Measurements from ENCODE around the gene ETFB.

The ETFB gene

DNA sequence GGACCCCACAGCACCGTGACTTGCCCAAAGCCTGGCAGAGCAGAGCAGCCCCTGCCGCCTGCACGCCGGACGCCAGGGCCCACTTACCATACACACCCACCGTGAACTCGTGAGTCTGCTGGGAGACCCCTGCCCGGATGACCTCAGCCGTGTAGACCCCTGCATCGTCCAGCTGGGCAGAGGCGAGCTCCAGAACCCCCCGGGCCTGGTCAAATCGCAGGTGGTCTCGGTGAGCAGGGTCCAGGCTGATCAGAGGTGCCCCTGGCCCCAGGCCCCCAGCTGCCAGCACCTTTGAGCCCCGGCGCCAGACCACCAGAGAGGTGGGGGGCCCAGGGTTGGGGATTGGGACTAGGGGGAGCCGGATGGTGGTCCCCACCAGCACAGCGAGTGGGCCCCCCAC, 25.1 kb downstream of the ETFB start:
- no peaks in the 10 kb centered on the region for H3K9me3 ChIP-seq (ENCODE audit: control insufficient read depth in 5 of 5, low read length in 5 of 5)
- H3K4me1 ChIP-seq (ENCODE audit: control insufficient read depth in 5 of 5, insufficient read depth in 5 of 5, low read length in 5 of 5): peaks cover 1 to 21% (median 18%) of the 10 kb centered on the region in 5 donors
- H3K4me3 ChIP-seq (ENCODE audit: low read depth in 1 of 5, low read length in 5 of 5): no peak overlapping the region
- no peak overlapping the region for H3K27ac ChIP-seq (ENCODE audit: low read depth, low read length)
- H3K36me3 ChIP-seq (ENCODE audit: control insufficient read depth in 5 of 5, insufficient read depth in 5 of 5, low read length in 5 of 5): peaks cover under 1 to 17% (median 15%) of the 10 kb centered on the region in 5 donors
- no peaks in the 10 kb centered on the region for H3K27me3 ChIP-seq (ENCODE audit: control insufficient read depth in 5 of 5, insufficient read depth in 4 of 5, low read length in 5 of 5)
- H3K9ac ChIP-seq (ENCODE audit: low read length in 5 of 5): no peak overlapping the region

GRCh38 chr19:51339687-51340656, 26.2 kb downstream of the ETFB start:
- H3K9ac ChIP-seq (ENCODE audit: low read length in 5 of 5): peak overlapping the region in 3 of 5 donors; percentile 39 to 62 (median 53)
- no peaks in the 10 kb centered on the region for H3K9me3 ChIP-seq (ENCODE audit: control insufficient read depth in 5 of 5, low read length in 5 of 5)
- H3K36me3 ChIP-seq (ENCODE audit: control insufficient read depth in 5 of 5, insufficient read depth in 5 of 5, low read length in 5 of 5): peaks cover 0 to 6% (median 4%) of the 10 kb centered on the region in 5 donors
- H3K4me1 ChIP-seq (ENCODE audit: control insufficient read depth in 5 of 5, insufficient read depth in 5 of 5, low read length in 5 of 5): peaks cover 1 to 21% (median 18%) of the 10 kb centered on the region in 5 donors
- no peak overlapping the region for H3K27ac ChIP-seq (ENCODE audit: low read depth, low read length)
- no peaks in the 10 kb centered on the region for H3K27me3 ChIP-seq (ENCODE audit: control insufficient read depth in 5 of 5, insufficient read depth in 4 of 5, low read length in 5 of 5)
- H3K4me3 ChIP-seq (ENCODE audit: low read depth in 1 of 5, low read length in 5 of 5): peak overlapping the region; percentile 67 to 69 (median 68)

DNA sequence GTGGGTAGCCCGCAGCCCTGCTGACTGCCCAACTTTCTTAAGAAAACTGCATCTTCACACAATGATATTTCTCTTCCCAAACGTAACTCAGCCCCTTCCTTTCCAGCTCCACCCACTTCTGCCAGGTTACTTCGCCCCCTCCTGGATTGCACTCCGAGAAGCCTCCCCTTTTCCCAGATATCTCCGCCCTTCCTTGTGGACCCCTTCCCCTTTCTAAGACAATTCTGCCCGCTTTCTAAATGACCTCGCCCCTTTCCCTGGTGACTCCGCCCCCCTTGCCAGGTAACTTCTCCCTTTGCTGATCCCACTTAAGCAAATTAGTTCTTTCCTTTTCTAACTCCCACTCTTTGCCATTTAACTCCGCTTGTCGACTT, 26.9 kb downstream of the ETFB start:
- H3K4me3 ChIP-seq (ENCODE audit: low read depth in 1 of 5, low read length in 5 of 5): peak overlapping the region; percentile 67 to 69 (median 68)
- H3K4me1 ChIP-seq (ENCODE audit: control insufficient read depth in 5 of 5, insufficient read depth in 5 of 5, low read length in 5 of 5): peaks cover 1 to 21% (median 18%) of the 10 kb centered on the region in 5 donors
- no peaks in the 10 kb centered on the region for H3K36me3 ChIP-seq (ENCODE audit: control insufficient read depth in 5 of 5, insufficient read depth in 5 of 5, low read length in 5 of 5)
- no peaks in the 10 kb centered on the region for H3K9me3 ChIP-seq (ENCODE audit: control insufficient read depth in 5 of 5, low read length in 5 of 5)
- H3K27ac ChIP-seq (ENCODE audit: low read depth, low read length): peak overlapping the region; percentile 23
- no peaks in the 10 kb centered on the region for H3K27me3 ChIP-seq (ENCODE audit: control insufficient read depth in 5 of 5, insufficient read depth in 4 of 5, low read length in 5 of 5)
- peak overlapping the region in 1 of 5 donors; percentile 35 for H3K9ac ChIP-seq (ENCODE audit: low read length in 5 of 5)

- Histone ChIP-seq H3K9ac (ENCODE audit: low read length in 5 of 5) (peak overlapping the region in 1 of 5 donors; percentile 59), H3K27me3 (ENCODE audit: control insufficient read depth in 5 of 5, insufficient read depth in 4 of 5, low read length in 5 of 5) (no peaks in the 10 kb centered on the region), H3K27ac (ENCODE audit: low read depth, low read length) (peak overlapping the region; percentile 23), H3K9me3 (ENCODE audit: control insufficient read depth in 5 of 5, low read length in 5 of 5) (no peaks in the 10 kb centered on the region), H3K36me3 (ENCODE audit: control insufficient read depth in 5 of 5, insufficient read depth in 5 of 5, low read length in 5 of 5) (no peaks in the 10 kb centered on the region), H3K4me3 (ENCODE audit: low read depth in 1 of 5, low read length in 5 of 5) (peak overlapping the region; percentile 67 to 69 (median 68)), H3K4me1 (ENCODE audit: control insufficient read depth in 5 of 5, insufficient read depth in 5 of 5, low read length in 5 of 5) (peaks cover 1 to 21% (median 18%) of the 10 kb centered on the region in 5 donors)
These were observed 27.4 kb downstream of the ETFB start for GRCh38 chr19:51338563-51339312.

- Histone ChIP-seq H3K36me3 (ENCODE audit: control insufficient read depth in 5 of 5, insufficient read depth in 5 of 5, low read length in 5 of 5) (no peaks in the 10 kb centered on the region), H3K27ac (ENCODE audit: low read depth, low read length) (no peak overlapping the region), H3K4me3 (ENCODE audit: low read depth in 1 of 5, low read length in 5 of 5) (no peak overlapping the region), H3K4me1 (ENCODE audit: control insufficient read depth in 5 of 5, insufficient read depth in 5 of 5, low read length in 5 of 5) (peaks cover 1 to 21% (median 18%) of the 10 kb centered on the region in 5 donors), H3K9me3 (ENCODE audit: control insufficient read depth in 5 of 5, low read length in 5 of 5) (no peaks in the 10 kb centered on the region), H3K9ac (ENCODE audit: low read length in 5 of 5) (no peak overlapping the region), H3K27me3 (ENCODE audit: control insufficient read depth in 5 of 5, insufficient read depth in 4 of 5, low read length in 5 of 5) (no peaks in the 10 kb centered on the region)
These were observed 28.2 kb downstream of the ETFB start for GRCh38 chr19:51337861-51338562.

DNA sequence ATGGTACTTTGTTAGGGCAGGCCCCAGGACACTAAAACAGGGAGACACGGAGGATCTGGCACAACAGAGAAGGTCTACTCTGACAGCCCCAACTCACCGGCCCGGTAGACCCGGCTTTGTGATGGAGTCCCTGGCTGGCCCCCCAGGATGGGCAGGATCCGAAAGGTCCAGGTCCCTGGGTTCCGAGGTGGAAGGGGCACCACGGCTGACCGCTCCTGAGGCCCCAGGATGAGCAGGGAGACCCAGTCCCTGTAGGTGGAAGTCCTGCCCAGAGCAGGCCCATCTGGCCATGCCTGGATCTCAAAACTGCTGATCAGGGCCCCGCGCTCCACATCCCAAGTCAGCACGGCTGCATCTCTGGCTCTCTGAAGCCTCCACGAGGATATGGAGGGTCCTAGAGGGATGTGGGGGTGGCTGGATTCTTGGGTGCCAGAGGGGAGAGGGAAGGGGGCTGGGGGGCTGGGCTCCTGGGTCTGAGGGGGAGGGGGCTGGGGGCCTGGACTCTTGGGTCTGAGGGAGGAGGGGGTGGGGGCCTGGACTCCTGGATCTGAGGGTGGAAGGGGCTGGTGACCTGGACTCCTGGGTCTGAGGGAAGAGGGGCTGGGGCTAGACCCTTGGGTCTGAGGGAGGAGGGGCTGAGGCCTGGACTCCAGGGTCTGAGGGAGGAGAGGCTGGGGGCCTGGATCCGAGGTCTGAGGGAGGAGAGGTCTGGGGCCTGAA, 28.9 kb downstream of the ETFB start:
- Histone ChIP-seq H3K4me1 (ENCODE audit: control insufficient read depth in 5 of 5, insufficient read depth in 5 of 5, low read length in 5 of 5) (peaks cover 1 to 21% (median 18%) of the 10 kb centered on the region in 5 donors), H3K36me3 (ENCODE audit: control insufficient read depth in 5 of 5, insufficient read depth in 5 of 5, low read length in 5 of 5) (peaks cover 0 to under 1% (median 0%) of the 10 kb centered on the region in 5 donors), H3K4me3 (ENCODE audit: low read depth in 1 of 5, low read length in 5 of 5) (no peak overlapping the region), H3K27me3 (ENCODE audit: control insufficient read depth in 5 of 5, insufficient read depth in 4 of 5, low read length in 5 of 5) (no peaks in the 10 kb centered on the region), H3K9ac (ENCODE audit: low read length in 5 of 5) (no peak overlapping the region), H3K27ac (ENCODE audit: low read depth, low read length) (no peak overlapping the region), H3K9me3 (ENCODE audit: control insufficient read depth in 5 of 5, low read length in 5 of 5) (no peaks in the 10 kb centered on the region)

DNA sequence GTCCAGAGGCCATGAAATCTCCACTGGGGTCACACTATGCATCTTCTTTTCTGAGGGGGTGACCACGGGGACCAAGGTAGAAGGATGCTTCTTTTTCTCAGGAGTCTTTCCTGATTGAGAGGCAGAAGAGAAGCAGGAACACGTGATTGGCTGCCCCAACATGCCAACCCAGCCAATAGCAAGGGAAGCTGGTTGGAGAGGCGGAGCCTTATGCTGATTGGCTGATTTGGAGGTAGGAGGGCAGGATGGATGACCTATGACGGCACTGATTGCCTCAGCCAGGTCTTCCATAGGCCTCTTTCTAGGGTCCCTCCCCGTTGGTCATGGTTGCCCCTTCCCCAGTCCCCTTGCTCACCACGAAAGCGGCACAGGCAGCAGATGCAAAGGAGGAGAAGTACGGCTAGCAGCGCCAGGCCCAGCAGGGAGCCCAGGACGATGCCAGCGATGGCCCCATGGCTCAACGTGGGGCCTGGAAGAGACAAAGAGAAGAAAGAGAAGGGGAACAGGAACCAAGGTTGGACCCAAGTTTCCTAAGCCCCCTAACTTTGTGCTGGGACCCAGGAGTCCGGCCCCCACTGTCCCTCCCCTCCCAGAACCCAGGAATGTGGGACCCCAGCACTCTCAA, 32.2 kb downstream of the ETFB start:
- H3K27me3 ChIP-seq (ENCODE audit: control insufficient read depth in 5 of 5, insufficient read depth in 4 of 5, low read length in 5 of 5): peaks cover 0 to 9% (median 4%) of the 10 kb centered on the region in 5 donors
- H3K36me3 ChIP-seq (ENCODE audit: control insufficient read depth in 5 of 5, insufficient read depth in 5 of 5, low read length in 5 of 5): peaks cover 0 to 4% (median 3%) of the 10 kb centered on the region in 5 donors
- no peak overlapping the region for H3K9ac ChIP-seq (ENCODE audit: low read length in 5 of 5)
- no peak overlapping the region for H3K4me3 ChIP-seq (ENCODE audit: low read depth in 1 of 5, low read length in 5 of 5)
- no peak overlapping the region for H3K27ac ChIP-seq (ENCODE audit: low read depth, low read length)
- H3K4me1 ChIP-seq (ENCODE audit: control insufficient read depth in 5 of 5, insufficient read depth in 5 of 5, low read length in 5 of 5): peaks cover 0 to 6% (median 6%) of the 10 kb centered on the region in 5 donors
- H3K9me3 ChIP-seq (ENCODE audit: control insufficient read depth in 5 of 5, low read length in 5 of 5): peaks cover 0 to 4% (median 0%) of the 10 kb centered on the region in 5 donors

- peaks cover 0 to 4% (median 0%) of the 10 kb centered on the region in 5 donors for H3K9me3 ChIP-seq (ENCODE audit: control insufficient read depth in 5 of 5, low read length in 5 of 5)
- H3K27ac ChIP-seq (ENCODE audit: low read depth, low read length): no peak overlapping the region
- peaks cover 0 to 4% (median 3%) of the 10 kb centered on the region in 5 donors for H3K36me3 ChIP-seq (ENCODE audit: control insufficient read depth in 5 of 5, insufficient read depth in 5 of 5, low read length in 5 of 5)
- no peak overlapping the region for H3K4me3 ChIP-seq (ENCODE audit: low read depth in 1 of 5, low read length in 5 of 5)
- no peak overlapping the region for H3K9ac ChIP-seq (ENCODE audit: low read length in 5 of 5)
- H3K4me1 ChIP-seq (ENCODE audit: control insufficient read depth in 5 of 5, insufficient read depth in 5 of 5, low read length in 5 of 5): peaks cover 0 to 15% (median 11%) of the 10 kb centered on the region in 5 donors
- peaks cover 4 to 18% (median 8%) of the 10 kb centered on the region in 5 donors for H3K27me3 ChIP-seq (ENCODE audit: control insufficient read depth in 5 of 5, insufficient read depth in 4 of 5, low read length in 5 of 5)
These were observed 34.5 kb downstream of the ETFB start for GRCh38 chr19:51331716-51332115.

- no peak overlapping the region for H3K9ac ChIP-seq (ENCODE audit: low read length in 5 of 5)
- peaks cover 0 to 4% (median 3%) of the 10 kb centered on the region in 5 donors for H3K36me3 ChIP-seq (ENCODE audit: control insufficient read depth in 5 of 5, insufficient read depth in 5 of 5, low read length in 5 of 5)
- H3K4me1 ChIP-seq (ENCODE audit: control insufficient read depth in 5 of 5, insufficient read depth in 5 of 5, low read length in 5 of 5): peaks cover 0 to 15% (median 11%) of the 10 kb centered on the region in 5 donors
- H3K4me3 ChIP-seq (ENCODE audit: low read depth in 1 of 5, low read length in 5 of 5): no peak overlapping the region
- peaks cover 0 to 4% (median 0%) of the 10 kb centered on the region in 5 donors for H3K9me3 ChIP-seq (ENCODE audit: control insufficient read depth in 5 of 5, low read length in 5 of 5)
- H3K27me3 ChIP-seq (ENCODE audit: control insufficient read depth in 5 of 5, insufficient read depth in 4 of 5, low read length in 5 of 5): peaks cover 4 to 18% (median 8%) of the 10 kb centered on the region in 5 donors
- H3K27ac ChIP-seq (ENCODE audit: low read depth, low read length): no peak overlapping the region
These were observed 35.0 kb downstream of the ETFB start for GRCh38 chr19:51331193-51331592.
